ENCODE results near the gene DCUN1D2.

The DCUN1D2 gene

GRCh38 chr13:113508521-113509254, 18.2 kb upstream of the DCUN1D2 start:
- ATAC-seq (ENCODE audit: low read depth) (no peak), DNase-seq (ENCODE audit: low spot score in 2 of 2) (no peak)
- peaks cover 4% of the 10 kb centered on the region for H3K4me1 Mint-ChIP-seq
- H3K36me3 Mint-ChIP-seq, result peaks cover 37% of the 10 kb centered on the region
- no peak overlapping the region for H3K27ac Mint-ChIP-seq
- H3K9me3 Mint-ChIP-seq, result no peaks in the 10 kb centered on the region
- no peak overlapping the region for H3K4me3 Mint-ChIP-seq
- no peaks in the 10 kb centered on the region for H3K27me3 Mint-ChIP-seq

DNA sequence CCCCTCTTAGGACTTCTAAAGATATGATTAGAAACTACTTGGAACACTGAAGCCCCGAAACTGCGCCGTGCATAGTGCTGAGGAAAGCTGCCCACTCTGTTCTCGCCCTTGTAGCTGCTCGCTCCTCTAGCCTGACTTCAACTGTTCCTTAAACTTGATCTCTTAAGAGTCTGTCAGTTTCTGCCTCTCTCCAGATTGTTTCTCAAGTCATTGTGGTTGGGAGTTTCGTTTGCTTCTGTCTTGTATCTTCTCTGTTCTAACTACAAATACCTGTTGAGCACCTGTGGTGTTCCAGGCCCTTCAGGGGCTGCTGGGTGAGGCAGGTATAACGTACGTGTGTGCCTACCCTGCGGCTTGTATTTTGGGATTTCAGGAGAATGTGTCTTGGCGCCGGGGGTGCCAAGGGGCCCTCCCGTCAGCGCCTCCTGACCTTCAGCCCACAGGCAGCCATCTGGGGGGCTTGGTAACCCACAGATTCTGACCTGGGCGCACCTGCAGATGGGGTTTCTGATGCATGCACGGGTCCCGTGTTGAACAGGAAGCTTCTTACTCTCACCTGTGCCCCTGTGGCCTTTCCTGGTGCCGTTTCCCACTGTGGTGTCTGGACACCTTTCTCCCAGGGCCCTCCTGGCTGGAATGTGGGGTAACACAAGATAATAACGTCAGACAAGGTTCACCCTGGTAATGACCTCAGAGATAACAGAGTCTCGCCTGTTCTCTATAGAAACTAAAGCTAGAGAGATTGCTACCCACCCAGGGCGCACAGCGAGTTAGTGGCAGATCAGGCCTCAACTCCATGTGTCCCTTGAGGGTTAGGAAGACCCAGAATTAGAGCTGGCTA, 17.2 kb upstream of the DCUN1D2 start:
- Mint-ChIP-seq H3K9me3 (no peaks in the 10 kb centered on the region), H3K27ac (no peak overlapping the region), H3K36me3 (peaks cover 37% of the 10 kb centered on the region), H3K4me3 (no peak overlapping the region), H3K27me3 (no peaks in the 10 kb centered on the region), H3K4me1 (peaks cover 4% of the 10 kb centered on the region)
- ATAC-seq (ENCODE audit: low read depth), result no peak
- DNase-seq (ENCODE audit: low spot score in 2 of 2), result no peak

DNA sequence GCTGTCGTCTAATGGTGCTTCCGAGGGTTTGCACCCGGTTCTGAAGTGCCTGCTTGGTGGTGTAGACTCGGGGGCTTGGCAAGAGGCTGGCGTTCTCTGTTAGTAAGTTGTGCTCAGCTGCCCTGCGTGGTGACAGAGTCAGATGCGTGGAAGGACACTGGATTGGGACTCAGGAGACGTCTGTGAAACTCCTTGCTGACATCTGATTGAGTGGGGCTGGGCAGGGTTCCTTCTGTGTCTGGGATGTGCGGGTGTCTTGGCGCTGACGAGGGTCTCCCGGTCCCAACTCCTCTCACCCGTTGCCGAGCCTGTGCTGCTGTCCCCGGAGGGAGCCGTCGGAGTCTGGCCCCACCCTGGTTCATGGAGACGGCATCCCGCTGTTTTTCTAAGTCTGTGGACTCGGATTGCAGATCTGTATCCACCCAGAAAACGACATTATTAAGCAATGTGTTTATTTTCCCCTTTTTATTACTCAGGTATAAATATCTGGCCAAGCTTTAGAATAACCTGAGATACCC, 16.4 kb upstream of the DCUN1D2 start:
- ATAC-seq (ENCODE audit: low read depth) (no peak), DNase-seq (ENCODE audit: low spot score in 2 of 2) (no peak)
- H3K9me3 Mint-ChIP-seq, result no peaks in the 10 kb centered on the region
- H3K27ac Mint-ChIP-seq, result no peak overlapping the region
- peaks cover 30% of the 10 kb centered on the region for H3K36me3 Mint-ChIP-seq
- no peak overlapping the region for H3K4me3 Mint-ChIP-seq
- H3K4me1 Mint-ChIP-seq, result peaks cover 6% of the 10 kb centered on the region
- no peaks in the 10 kb centered on the region for H3K27me3 Mint-ChIP-seq

- Mint-ChIP-seq H3K36me3 (peaks cover 30% of the 10 kb centered on the region), H3K27ac (no peak overlapping the region), H3K4me3 (no peak overlapping the region), H3K9me3 (no peaks in the 10 kb centered on the region), H3K27me3 (no peaks in the 10 kb centered on the region), H3K4me1 (peaks cover 6% of the 10 kb centered on the region)
- no peak for ATAC-seq (ENCODE audit: low read depth)
- no peak for DNase-seq (ENCODE audit: low spot score in 2 of 2)
Measured at GRCh38 chr13:113506025-113506685, 15.6 kb upstream of the DCUN1D2 start.

GRCh38 chr13:113502686-113503085, 12.2 kb upstream of the DCUN1D2 start:
- Mint-ChIP-seq H3K4me3 (no peak overlapping the region), H3K4me1 (peaks cover 9% of the 10 kb centered on the region), H3K9me3 (no peaks in the 10 kb centered on the region), H3K27ac (no peak overlapping the region), H3K36me3 (peaks cover 36% of the 10 kb centered on the region), H3K27me3 (no peaks in the 10 kb centered on the region)
- ATAC-seq (ENCODE audit: low read depth) (no peak), DNase-seq (ENCODE audit: low spot score in 2 of 2) (no peak)

DNA sequence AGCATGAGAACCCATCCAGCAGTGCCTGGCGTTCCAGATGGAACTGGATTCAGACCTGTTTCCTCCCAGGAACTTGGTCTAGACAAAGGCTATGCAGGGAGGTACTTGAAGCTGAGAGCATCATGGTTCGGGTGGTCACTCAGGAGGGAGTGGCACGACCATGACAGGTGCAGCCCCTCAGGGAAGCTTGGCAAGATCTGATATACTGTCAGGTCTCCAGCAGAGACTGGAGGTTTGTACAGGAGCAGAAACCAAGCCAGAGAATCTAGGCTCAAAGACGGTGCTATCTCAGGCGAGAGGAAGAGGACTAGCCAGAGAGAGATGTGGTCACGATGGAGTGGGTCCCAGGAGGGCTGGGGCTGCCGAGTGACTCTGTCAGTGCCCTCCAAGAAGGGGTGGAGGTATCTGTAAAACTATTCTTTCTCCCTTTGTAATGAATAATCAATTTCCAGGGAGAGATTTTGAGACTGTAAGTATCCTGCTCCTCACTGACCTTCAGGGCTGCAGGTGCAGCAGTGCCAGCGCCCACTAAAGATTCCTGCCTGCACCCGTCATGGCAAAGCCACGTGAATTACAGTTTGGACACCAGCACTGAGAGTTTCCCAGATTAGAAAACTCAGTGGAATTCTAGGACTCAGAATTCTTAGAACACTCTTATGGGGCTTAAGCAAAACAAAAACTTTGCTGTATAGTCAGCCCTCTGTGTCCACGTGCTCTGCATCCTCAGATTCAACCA, 10.2 kb upstream of the DCUN1D2 start:
- no peaks in the 10 kb centered on the region for H3K27me3 Mint-ChIP-seq
- ATAC-seq (ENCODE audit: low read depth), result no peak

DNA sequence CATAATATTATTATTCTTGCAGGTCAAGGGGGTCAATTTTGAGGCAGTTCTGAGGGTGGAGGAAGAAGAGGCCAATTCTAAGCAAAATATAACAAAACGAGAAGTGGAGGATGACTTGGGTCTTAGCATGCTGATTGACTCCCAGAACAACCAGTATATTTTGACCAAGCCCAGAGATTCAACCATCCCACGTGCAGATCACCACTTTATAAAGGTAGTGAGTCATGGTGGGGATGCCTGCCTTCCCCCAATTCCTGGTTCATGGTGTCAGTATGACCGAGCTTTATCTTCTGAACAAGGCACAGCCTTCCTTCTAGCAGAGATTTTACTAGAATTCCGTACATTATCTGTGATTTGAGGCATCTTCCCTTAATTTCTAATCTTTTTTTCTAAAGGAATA, 9.4 kb upstream of the DCUN1D2 start:
- H3K4me3 Mint-ChIP-seq, result no peak overlapping the region
- no peaks in the 10 kb centered on the region for H3K27me3 Mint-ChIP-seq
- H3K27ac Mint-ChIP-seq, result no peak overlapping the region
- H3K36me3 Mint-ChIP-seq, result peaks cover 31% of the 10 kb centered on the region
- ATAC-seq (ENCODE audit: low read depth), result no peak
- no peaks in the 10 kb centered on the region for H3K9me3 Mint-ChIP-seq
- DNase-seq (ENCODE audit: low spot score in 2 of 2), result no peak
- peaks cover 12% of the 10 kb centered on the region for H3K4me1 Mint-ChIP-seq

More for the DNA sequence above, 10.2 kb upstream of the DCUN1D2 start:
- Mint-ChIP-seq H3K36me3 (peaks cover 33% of the 10 kb centered on the region), H3K4me3 (no peak overlapping the region), H3K4me1 (peaks cover 8% of the 10 kb centered on the region), H3K27ac (no peak overlapping the region), H3K9me3 (no peaks in the 10 kb centered on the region)
- DNase-seq (ENCODE audit: low spot score in 2 of 2), result no peak

DNA sequence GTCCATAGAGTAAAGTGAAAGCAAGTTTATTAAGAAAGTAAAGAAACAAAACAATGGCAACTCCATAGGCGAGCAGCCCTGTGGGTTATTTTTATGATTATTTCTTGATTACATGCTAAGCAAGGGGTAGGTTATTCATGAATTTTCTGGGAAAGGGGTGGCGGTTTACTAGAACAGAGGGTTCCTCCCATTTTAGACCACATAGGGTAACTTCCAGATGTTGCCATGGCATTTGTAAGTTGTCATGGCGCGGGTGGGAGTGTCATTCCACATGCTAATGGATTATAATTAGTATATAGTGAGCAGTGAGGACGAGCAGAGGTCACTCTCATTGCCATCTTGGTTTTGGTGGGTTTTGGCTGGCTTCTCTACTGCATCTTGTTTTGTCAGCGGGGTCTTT, 8.4 kb upstream of the DCUN1D2 start:
- H3K36me3 Mint-ChIP-seq, result peaks cover 28% of the 10 kb centered on the region
- no peak overlapping the region for H3K27ac Mint-ChIP-seq

GRCh38 chr13:113497217-113497616, 6.7 kb upstream of the DCUN1D2 start:
- Mint-ChIP-seq H3K36me3 (peaks cover 25% of the 10 kb centered on the region), H3K27ac (no peak overlapping the region), H3K4me3 (no peak overlapping the region), H3K27me3 (no peaks in the 10 kb centered on the region), H3K4me1 (peaks cover 22% of the 10 kb centered on the region), H3K9me3 (no peaks in the 10 kb centered on the region)
- DNase-seq (ENCODE audit: low spot score in 2 of 2) (no peak), ATAC-seq (ENCODE audit: low read depth) (no peak)

More for the DNA sequence above, 8.4 kb upstream of the DCUN1D2 start:
- no peak for ATAC-seq (ENCODE audit: low read depth)
- H3K4me1 Mint-ChIP-seq, result peaks cover 17% of the 10 kb centered on the region
- H3K4me3 Mint-ChIP-seq, result no peak overlapping the region
- H3K27me3 Mint-ChIP-seq, result no peaks in the 10 kb centered on the region
- no peaks in the 10 kb centered on the region for H3K9me3 Mint-ChIP-seq
- no peak for DNase-seq (ENCODE audit: low spot score in 2 of 2)

DNA sequence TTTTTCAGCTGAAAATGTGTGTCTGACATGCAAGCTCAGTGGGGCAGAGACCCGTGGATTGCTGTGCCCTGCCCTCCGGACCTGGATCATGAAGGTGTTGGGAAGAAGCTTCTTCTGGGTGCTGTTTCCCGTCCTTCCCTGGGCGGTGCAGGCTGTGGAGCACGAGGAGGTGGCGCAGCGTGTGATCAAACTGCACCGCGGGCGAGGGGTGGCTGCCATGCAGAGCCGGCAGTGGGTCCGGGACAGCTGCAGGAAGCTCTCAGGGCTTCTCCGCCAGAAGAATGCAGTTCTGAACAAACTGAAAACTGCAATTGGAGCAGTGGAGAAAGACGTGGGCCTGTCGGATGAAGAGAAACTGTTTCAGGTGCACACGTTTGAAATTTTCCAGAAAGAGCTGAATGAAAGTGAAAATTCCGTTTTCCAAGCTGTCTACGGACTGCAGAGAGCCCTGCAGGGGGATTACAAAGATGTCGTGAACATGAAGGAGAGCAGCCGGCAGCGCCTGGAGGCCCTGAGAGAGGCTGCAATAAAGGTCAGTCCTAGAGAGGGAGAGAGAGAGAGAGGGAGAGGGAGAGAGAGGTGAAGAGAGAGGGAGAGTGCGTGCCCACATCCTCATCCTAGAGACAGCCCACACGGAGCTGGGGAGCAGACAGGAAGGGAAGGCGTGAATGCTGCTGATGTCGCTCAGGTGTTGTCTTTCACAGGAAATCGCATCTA, 5.1 kb upstream of the DCUN1D2 start:
- DNase-seq (ENCODE audit: low spot score in 2 of 2), result no peak
- Mint-ChIP-seq H3K27ac (peak overlapping the region; percentile 10), H3K9me3 (no peaks in the 10 kb centered on the region), H3K4me3 (no peak overlapping the region), H3K36me3 (peaks cover 23% of the 10 kb centered on the region), H3K4me1 (peaks cover 26% of the 10 kb centered on the region), H3K27me3 (no peaks in the 10 kb centered on the region)
- no peak for ATAC-seq (ENCODE audit: low read depth)

DNA sequence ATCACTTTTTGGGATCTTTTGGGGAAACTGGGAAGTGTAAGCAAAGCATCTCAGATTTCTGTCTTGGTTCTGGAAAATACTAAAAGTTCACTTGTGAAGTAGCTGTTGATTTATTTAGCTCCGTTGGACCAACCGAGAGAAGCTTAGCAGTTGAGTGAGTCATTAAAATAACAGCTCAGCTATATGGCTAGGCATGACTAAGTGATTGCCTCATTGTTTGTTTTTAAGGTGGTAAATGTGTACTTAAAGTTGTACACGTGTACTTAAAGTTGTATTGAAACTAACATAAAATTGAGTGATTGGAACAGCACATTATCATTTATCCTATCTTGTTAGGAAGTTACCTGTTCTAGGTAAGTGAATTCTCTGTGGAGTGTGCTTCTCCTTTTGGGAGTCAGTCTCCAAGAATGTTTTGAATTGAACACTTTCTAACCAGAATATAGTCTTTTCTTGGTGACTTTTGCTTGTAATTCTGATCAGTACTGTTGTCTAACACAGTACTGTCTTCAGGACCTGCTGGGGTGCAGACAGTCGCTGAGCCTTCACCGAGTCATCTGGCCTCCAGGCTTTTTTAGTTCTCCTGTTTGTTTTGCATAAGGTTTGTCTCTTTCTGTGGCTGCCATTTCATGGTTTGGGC, 2.9 kb upstream of the DCUN1D2 start:
- Mint-ChIP-seq H3K4me1 (peaks cover 38% of the 10 kb centered on the region), H3K9me3 (no peaks in the 10 kb centered on the region), H3K27ac (no peak overlapping the region), H3K27me3 (no peaks in the 10 kb centered on the region), H3K36me3 (peaks cover 12% of the 10 kb centered on the region), H3K4me3 (no peak overlapping the region)
- no peak for ATAC-seq (ENCODE audit: low read depth)
- DNase-seq (ENCODE audit: low spot score in 2 of 2), result no peak

GRCh38 chr13:113491982-113492381, 1.5 kb upstream of the DCUN1D2 start:
- peak overlapping the region; percentile 90 for H3K4me3 Mint-ChIP-seq
- H3K36me3 Mint-ChIP-seq, result peaks cover 8% of the 10 kb centered on the region
- H3K27ac Mint-ChIP-seq, result peak overlapping the region; percentile 79
- DNase-seq (ENCODE audit: low spot score in 2 of 2) (no peak), ATAC-seq (ENCODE audit: low read depth) (no peak)
- H3K9me3 Mint-ChIP-seq, result no peaks in the 10 kb centered on the region
- H3K27me3 Mint-ChIP-seq, result no peaks in the 10 kb centered on the region
- peaks cover 42% of the 10 kb centered on the region for H3K4me1 Mint-ChIP-seq
